ENCODE measurements around the gene RPS14.

Gene RPS14

GRCh38 chr5:150400316-150401075 lies 49.0 kb downstream of the RPS14 start:
- DNase-seq (ENCODE audit: low read depth in 2 of 2) = no peak

DNA sequence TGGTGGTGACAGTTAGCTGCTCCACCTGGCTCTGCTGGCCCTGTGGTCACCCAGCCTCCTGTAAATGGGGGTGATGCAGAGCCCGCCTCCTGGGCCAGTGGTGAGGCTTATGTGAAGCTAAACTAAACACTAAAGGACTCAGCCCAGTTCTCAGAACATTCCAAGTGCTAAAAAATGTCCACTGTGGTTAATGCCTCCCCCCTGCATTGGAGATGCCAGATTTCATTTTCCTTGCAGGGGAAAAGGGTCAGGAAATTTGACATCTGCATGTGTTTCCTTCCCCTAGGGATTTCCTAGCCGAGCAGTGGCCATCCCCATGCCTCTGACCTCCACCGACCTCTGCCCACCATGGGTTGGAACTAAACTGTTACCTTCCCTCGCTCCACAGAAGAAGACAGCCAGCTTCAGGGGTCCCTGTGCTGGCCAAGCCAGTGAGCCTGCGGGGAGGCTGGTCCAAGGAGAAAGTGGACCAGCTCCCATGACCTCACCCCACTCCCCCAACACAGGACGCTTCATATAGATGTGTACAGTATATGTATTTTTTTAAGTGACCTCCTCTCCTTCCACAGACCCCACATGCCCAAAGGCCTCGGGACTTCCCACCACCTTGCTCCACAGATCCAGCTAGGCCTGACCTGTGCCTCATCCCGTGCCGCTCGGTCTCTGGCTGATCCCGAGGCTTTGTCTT lies 49.9 kb downstream of the RPS14 start:
- no peak for DNase-seq (ENCODE audit: low read depth in 2 of 2)

DNA sequence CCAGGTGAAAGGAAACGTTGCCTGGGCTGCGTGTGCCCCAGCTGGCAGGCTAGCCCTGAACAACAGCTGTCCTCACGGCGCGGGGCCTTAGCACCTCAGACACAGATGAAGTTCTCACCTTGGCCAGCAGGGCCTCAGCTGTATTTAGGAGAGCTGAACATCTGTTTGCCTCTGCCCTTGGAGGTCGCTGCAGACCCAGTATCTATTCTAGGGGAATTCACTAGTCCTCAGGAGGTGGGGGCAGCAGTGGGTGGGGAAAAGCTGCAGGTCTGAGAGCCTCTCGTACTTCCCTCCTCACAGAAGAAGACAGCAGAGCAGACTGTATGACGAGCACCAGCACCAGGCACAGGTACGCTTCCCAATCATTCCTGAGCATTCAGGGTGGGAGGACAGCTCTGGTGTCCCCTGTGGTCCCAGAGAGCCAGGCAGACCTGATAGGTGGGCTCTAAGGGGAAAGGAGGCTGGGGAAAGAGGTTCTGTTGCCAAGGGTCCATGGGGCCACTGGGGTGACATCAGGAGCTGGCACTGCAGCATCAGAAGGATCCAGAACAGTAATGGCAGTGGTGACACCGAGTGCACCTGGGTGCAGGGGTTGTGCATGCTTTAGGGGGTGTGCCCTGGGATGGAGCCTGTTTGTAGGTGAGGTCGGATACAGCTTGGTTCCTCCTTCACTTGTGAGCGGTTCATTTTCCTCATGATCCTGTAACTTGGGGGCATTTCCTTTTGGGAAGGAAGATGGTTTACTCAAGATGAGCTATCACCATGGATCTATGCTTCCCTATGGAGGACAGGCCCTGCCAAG lies 50.6 kb downstream of the RPS14 start:
- no peak for DNase-seq (ENCODE audit: low read depth in 2 of 2)

- DNase-seq (ENCODE audit: low read depth in 2 of 2) = no peak
These were observed 51.5 kb downstream of the RPS14 start for GRCh38 chr5:150397782-150398721.

GRCh38 chr5:150397146-150397781 lies 52.3 kb downstream of the RPS14 start:
- DNase-seq (ENCODE audit: low read depth in 2 of 2) = no peak

DNA sequence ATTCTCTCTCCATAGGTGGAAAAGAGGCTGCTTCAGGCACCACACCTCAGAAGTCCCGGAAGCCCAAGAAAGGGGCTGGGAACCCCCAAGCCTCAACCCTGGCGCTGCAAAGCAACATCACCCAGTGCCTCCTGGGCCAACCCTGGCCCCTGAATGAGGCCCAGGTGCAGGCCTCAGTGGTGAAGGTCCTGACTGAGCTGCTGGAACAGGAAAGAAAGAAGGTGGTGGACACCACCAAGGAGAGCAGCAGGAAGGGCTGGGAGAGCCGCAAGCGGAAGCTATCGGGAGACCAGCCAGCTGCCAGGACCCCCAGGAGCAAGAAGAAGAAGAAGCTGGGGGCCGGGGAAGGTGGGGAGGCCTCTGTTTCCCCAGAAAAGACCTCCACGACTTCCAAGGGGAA lies 53.3 kb downstream of the RPS14 start:
- no peak for DNase-seq (ENCODE audit: low read depth in 2 of 2)

GRCh38 chr5:150395688-150395975 lies 53.9 kb downstream of the RPS14 start:
- no peak for DNase-seq (ENCODE audit: low read depth in 2 of 2)

- no peak for DNase-seq (ENCODE audit: low read depth in 2 of 2)
These were observed 54.4 kb downstream of the RPS14 start for GRCh38 chr5:150394912-150395687.

DNA sequence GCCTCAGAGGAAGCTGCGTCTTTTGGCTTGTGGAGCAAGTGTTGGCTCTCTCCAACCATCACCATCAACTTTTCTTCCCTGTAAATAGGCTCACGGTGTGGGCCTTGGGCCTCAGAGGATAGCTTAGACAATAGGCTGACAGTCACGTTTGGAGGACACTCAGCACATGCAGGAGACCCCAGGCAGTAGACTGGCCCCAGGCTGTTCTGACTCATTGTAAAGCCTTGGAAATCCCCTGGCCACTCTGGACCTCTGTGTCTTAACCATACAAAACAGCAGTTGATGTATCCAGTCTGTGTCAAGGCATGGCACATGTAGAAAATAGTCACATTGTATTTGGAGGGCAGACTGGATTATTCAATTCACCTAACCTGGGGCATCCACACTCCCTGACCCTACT lies 55.4 kb downstream of the RPS14 start:
- DNase-seq (ENCODE audit: low read depth in 2 of 2) = no peak

- no peak for DNase-seq (ENCODE audit: low read depth in 2 of 2)
These were observed 56.4 kb downstream of the RPS14 start for GRCh38 chr5:150393096-150393645.

DNA sequence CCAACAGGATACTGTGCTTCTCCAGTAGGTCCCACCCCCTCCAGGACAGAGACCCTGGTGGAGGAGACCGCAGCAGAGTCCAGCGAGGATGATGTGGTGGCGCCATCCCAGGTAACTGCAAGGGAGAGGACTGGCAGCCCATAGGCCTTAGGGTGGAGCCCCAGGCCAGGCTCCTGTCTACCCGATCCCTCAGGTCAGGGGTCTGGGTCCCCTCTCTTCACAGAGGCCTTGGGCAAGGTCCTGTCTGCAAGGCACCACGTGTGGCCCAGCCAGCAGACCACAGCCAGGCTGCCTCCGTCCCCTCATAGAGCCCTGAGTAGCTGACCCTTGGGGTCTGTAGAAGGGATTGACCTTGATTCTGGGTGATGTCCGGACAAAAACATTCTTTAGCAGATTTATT lies 56.9 kb downstream of the RPS14 start:
- DNase-seq (ENCODE audit: low read depth in 2 of 2) = no peak
